DMS153 (cell line): ENCODE results near the gene ZNF700.
"Not testable (repeated sequence)": the region's sequence is repeated elsewhere in the genome, so short reads cannot be mapped to it uniquely, and the experiment has no call there.

Experiments
- DNase-seq: peaks from one replicate; lab custom pipeline; 2025; lab: John Stamatoyannopoulos, UW

ZNF700 gene

DNA sequence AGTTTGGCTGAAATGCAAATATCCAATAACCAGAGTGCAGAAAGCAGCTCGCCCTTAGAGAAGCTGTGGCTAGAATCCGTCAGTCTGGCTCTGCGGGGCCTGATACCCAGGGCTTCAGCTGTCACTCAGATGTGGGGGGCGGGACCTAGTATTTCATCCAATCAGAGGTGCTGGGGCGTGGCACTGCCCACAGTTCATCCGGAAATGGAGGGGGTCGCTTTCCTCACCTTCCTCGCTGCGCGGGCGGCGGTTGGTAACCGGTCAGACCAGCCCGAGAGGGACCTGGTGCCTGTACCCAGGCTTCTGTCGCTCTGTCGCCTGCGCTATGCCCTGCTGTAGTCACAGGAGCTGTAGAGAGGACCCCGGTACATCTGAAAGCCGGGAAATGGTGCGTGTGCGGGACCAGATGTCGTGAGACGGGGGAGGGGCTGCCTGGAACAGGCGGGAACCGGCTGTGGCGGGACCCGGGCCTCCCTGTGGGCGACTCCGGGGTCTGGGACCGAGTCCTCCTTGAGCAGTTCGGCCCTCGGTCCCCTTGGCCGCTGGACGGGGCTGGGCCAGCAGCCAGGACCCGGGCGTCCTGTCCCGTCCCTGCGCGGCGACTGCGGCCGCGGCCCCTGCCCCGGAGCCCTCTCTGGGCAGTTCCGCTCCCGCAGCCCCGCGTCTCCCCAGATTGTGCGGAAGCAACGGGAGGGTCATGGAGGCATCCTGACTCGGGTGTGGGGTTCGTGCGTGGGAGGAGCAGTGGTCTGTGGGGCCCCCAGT lies at the start of gene ZNF700:
Gene ZNF700, plus strand, starts transcription at position 222 of the 765 bp plus-strand sequence. Its CDS starts 104 bp downstream, at position 326.
- DNase-seq, result peak; percentile 93

GRCh38 chr19:11879687-11880266 lies 45.1 kb upstream of the ZNF700 start:
- not testable (repeated sequence) for DNase-seq

DNA sequence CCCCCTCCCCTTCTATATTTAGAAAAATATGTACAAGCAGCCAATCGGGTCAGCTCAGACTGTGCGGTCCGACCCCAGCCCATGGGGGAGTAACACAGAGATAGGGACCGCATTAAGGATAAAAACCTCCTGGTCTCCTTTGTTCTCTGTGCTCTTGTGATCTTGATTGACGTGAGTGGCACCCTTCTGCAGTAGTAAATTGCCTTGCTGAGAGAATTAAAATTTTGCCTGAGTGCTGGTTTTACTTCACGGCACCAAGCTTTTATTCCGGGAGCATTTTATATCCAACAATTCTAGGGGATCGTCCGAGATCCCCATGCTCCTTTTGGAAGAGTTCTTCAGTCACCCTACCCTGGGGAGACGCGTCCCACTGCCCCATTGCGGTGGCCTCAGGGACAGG lies 44.3 kb upstream of the ZNF700 start:
- DNase-seq, result no peak

- DNase-seq, result no peak
Measured at GRCh38 chr19:11881151-11881800, 43.6 kb upstream of the ZNF700 start.

GRCh38 chr19:11882606-11883005 lies 42.3 kb upstream of the ZNF700 start:
- no peak for DNase-seq

DNA sequence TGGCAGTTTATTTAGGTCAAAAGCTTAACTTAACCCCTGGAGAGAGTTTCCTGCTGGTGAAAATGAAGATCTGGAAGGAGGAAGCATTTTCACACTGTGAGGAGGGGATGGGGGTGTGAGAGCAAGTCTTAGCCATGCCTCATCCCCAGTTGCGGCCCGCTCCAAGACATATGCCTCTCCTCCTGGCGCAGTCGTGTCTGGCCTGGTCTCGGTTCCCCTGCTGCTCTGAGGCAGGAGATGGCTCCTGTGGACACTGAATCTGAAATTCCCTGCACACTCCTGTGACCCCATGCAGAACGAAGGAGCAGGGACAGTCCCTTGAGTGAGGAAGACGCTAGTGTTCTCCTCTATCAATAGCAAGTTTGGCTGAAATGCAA lies 37.7 kb upstream of the ZNF700 start:
- no peak for DNase-seq

DNA sequence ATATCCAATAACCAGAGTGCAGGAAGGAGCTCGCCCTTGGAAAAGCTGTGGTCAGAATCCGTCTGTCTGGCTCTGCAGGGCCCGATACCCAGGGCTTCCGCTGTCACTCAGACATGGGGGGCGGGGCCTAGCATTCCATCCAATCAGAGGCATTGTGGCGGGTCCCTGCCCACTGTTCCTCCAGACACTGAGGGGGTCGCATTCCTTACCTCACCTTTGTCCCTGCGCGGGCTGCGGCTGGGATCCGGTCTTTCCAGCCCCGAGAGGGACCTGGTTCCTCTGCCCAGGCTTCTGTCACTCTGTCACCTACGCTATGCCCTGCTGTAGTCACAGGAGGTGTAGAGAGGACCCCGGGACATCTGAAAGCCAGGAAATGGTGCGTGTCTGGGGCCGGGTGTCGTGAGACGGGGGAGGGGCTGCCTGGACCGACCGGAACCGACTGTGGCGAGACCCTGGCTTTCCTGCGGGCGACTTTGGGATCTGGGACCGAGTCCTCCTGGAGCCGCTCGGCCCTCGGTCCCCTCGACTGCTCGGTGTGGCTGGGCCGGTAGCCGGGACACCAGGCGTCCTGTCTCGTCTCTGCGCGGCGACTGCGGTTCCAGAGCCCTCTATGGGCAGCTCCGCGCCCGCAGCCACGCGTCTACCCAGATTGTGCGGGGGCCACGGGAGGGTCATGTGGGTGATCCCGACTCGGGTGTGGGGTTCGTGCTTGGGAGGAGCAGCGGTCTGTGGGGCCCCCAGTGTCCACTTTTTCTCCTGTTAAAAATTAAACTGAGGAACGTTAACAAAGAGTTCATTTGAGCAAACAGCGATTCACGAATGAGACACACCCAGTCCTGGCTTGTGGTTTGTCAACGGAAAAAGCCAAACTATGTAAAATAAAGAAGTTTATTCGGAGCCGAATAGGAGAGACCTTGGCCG lies 37.0 kb upstream of the ZNF700 start, which contains the start of gene ZNF69:
Gene ZNF69, plus strand, starts transcription at position 172 of the 921 bp plus-strand sequence. Its CDS starts 142 bp downstream, at position 314.
- DNase-seq, result no peak

- DNase-seq, result not testable (repeated sequence)
Measured at GRCh38 chr19:11889901-11890300, 35.0 kb upstream of the ZNF700 start.

DNA sequence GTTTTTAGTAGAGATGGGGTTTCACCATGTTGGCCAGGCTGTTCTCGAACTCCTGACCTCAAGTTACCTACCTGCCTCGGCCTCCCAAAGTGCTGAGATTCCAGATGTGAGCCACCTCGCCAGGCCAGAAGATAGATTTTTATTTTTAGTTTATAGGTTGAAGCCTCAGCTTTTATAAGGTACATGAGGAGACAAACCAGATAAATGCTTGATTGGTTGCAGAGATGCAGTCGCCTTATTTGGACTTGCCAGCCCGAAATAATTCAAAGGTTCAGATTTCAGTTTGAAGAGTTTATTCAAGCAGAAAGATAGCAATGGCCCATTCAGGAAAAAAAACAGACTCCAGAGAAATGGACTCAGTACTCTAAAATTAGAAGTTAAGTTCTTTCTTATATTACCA lies 34.3 kb upstream of the ZNF700 start:
- DNase-seq, result no peak

DNA sequence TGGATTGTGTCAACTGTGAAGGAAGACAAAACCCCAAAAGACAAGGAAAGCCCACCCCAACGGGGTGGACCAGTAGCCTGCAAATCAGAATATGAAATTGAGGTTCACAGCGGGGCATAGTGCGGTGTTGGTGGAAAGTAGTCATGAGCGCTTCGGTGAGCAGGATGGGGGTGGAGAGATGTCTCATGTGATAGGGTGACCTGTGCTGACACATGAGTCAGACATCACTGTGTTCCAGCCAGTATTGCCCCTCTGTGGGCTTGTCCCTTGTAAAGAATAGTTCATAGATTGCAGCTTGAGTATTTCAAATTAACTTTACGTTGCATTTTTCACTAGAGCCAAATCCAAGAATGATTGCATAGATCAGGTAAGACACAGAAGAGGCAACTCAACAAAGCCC lies 30.1 kb upstream of the ZNF700 start:
- no peak for DNase-seq

GRCh38 chr19:11902228-11902627 lies 22.7 kb upstream of the ZNF700 start:
- DNase-seq, result no peak

GRCh38 chr19:11905928-11906327 lies 19.0 kb upstream of the ZNF700 start:
- no peak for DNase-seq

GRCh38 chr19:11911937-11912336 lies 13.0 kb upstream of the ZNF700 start:
- DNase-seq, result not testable (repeated sequence)

GRCh38 chr19:11914417-11915051 lies 10.4 kb upstream of the ZNF700 start:
- DNase-seq, result not testable (repeated sequence)

DNA sequence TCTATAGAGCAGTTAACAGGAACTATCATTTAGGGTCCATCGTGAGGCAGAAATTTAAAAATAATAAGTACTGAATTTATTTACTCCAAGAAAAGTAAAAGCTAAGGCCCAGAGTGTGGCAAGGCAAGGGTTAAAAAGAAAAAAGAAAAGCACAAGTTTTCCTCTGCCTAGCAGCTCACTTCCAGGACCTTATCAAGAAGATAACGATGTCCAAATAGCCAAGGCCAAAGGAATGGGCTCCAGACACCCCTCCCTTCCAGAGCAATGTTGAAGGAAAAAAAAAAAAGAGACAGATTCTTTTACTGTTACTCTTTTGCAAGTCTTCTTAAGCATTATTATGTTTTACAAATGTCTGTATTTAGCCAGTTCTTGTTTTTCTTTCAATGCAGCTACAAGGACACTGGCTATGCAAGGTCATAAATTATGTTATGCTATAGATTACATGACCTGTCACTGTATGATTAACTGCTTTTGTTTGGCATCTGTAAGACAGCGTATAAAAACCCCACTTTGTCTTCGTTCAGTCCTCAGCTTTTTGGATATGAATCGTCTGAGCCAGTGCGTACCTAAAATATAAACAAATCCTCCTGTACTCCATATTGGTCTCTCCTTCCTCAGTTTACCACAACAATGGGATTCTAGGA lies 2.9 kb upstream of the ZNF700 start:
- DNase-seq, result no peak

DNA sequence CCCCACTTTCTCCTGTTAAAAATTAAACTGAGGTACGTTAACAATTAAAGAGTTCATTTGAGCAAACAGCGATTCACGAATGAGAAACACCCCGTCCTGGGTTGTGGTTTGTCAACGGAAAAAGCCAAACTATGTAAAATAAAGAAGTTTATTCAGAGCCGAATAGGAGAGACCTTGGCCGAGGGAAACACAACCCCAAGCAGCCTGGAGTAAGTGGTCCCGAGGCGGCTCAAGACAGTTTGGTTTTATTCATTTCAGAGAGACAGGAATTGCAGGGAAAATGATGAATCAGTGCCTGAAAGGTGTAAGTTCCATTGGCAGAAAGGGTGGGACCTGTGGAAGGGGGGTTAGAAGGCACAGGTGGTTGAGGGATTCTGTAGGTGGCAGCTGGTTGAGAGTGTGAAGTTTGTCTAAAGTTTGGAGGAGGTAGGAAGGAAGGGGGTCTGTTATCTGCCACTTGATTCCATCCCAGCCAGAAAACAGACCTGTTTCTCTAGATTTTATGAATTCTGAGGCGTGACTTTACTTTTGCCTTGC lies 812 bp downstream of the ZNF700 start:
- not testable (repeated sequence) for DNase-seq

- DNase-seq, result no peak
Measured at GRCh38 chr19:11927227-11927626, 2.3 kb downstream of the ZNF700 start.

DNA sequence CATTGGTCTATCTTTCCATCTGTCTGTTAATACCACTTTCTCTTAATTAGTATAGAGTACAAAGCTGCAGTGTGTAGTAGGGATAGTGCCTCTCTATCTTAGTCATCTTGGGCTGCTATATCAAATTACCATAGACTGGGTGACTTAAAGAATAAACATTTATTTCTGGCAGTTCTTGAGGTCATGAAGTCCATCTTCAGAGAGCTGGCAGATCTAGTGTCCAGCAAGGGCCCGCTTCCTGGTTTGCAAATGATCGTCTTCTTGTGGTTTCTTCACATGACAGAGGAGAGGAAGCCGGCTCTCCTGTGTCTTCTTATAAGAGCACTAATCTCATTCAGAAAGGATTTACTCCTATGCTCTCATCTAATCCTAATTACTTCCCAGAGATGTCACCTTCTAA lies 6.1 kb downstream of the ZNF700 start:
- DNase-seq, result no peak

GRCh38 chr19:11931513-11931912 lies 6.6 kb downstream of the ZNF700 start:
- DNase-seq, result no peak

DNA sequence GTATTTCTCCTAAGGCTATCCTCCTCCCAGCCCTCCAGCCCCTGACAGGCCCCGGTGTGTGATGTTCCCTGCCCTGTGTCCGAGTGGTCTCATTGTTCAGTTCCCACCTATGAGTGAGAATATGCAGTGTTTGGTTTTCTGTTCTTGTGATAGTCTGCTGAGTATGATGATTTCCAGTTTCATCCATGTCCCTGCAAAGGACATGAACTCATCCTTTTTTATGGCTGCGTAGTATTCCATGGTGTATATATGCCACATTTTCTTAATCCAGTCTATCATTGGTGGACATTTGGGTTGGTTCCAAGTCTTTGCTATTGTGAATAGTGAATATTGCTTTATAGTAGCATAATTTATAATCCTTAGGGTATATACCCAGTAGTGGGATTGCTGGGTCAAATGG lies 10.9 kb downstream of the ZNF700 start:
- DNase-seq, result not testable (repeated sequence)

DNA sequence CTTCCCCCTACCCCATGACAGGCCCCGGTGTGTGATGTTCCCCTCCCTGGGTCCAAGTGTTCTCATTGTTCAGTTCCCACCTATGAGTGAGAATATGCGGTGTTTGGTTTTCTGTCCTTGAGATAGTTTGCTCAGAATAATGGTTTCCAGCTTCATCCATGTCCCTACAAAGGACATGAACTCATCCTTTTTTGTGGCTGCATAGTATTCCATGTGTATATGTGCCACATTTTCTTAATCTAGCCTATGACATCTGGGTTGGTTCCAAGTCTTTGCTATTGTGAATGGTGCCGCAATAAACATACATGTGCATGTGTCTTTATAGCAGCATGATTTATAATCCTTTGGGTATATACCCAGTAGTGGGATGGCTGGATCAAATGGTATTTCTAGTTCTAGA lies 13.5 kb downstream of the ZNF700 start:
- not testable (repeated sequence) for DNase-seq
